ENCODE results near the gene ERO1B.

ERO1B gene

GRCh38 chr1:236176337-236177336 is 105.1 kb downstream of the ERO1B start:
- no peak for DNase-seq

DNA sequence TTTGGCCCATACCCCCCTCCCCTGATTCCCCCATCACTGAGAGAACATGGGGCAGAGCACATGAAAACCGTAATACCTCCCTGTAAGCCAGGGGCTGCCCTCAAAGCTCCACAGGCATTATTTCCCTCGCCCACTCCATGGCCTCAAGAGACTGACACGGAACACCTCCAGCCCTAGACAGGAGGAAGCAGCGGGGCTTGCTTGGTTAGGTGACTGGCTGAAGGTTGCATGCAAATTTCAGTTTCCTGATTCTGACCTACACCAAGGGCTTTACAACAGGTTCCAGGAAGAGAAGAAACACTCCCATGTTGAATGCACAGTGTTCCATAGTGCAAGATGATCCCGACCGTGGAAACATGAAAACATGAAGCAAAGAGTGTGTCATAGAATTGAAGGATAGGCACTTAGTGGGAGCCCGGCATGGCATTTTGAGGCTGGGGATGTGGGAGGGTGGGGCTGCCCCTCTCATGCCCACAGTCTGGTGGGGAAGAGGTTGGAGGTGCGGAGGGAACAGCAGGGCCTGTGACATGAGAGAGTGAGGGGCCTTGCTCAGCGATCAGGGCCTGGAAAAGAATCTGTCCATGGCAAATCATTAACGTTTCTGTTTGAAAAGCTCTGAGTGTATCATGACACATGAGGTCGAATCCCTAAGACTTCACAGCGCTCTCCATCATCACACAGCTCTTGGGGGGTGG is 106.0 kb downstream of the ERO1B start:
- no peak for DNase-seq

DNA sequence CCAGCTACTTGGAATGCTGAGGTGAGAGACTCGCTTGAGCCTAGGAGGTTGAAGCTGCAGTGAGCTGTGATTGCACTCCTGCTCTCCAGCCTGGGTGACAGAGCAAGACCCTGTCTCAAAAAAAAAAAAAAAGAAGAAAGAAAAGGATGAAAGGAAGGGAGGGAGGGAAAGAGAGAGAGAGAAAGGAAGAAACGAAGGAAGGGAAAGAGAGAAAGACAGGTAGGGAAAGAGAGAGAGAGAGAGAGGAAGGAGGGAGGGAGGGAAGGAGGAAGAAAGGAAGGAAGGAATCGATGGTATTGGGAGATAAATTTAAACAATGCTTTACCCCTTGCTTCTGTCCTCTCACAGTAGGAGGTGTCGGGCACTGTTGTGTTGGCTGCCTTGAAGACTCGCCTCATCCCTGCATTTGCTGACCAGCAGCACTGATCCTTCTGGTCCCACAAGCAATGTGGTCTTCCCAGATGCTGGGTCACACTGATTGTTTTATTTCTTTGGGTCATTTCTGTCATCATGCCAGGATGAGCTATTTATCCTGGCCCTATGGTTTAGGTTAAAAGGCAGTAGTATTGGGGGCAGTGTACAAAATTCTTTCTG is 108.5 kb downstream of the ERO1B start:
- DNase-seq: no peak

DNA sequence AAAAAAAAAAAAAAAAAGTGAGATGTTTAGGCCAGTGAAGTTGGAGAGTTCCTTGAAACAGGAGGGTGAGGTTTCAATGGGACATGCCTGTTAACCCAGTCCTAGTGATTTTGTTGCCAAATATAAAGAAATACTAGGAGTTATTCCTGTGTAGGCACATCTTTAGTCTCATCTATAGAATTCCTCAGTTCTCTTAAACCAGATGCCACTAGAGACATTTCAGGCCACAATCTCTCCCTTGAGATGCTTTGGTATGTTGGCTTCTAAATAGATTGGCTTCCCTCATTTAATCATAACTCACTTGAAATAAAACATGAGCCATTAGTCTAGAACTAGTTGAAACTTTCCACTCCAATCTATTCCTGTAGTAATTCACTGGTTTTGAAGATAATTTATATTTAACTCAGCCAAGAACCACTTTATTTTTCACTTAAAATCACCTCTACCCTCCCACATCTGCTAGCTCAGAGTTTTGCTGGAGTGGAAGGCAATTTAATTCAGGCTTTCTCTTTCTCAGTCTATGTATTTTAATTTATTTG is 109.6 kb downstream of the ERO1B start:
- no peak for DNase-seq

DNA sequence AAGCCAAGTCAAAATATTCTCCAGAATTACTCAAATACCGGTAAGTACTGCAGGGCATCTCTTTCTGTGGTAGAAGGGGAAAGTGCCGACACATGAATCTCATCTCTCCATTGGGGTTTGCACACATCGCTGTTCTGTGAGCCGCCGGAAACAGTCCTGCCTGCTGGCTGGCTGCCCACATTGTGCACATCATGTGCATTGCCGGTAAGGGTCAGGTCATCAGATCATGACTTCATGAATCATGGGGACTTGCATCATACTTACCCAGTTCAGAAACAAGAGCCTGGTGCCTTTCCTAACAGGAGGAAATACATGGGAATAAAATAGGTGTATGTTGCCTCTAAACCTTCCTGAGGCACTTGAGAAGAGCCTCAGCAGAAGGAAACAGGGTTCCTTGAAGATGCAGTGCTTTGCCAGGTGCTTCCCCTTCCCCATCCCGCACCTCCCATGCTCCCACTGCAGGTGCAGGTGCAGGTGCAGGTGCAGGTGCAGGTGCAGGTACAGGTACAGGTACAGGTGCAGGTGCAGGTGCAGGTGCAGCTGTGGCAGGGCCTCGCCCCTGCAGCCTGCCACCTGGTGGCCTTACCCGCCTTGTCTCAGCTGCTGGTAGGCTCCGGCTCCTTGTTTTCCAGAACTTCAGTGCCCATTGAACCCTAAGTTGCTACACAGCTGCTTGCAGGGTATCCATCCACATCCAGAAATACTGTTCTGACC is 112.9 kb downstream of the ERO1B start:
- DNase-seq: no peak

- DNase-seq: no peak
These were observed 114.2 kb downstream of the ERO1B start for GRCh38 chr1:236167578-236167977.

- DNase-seq: no peak
These were observed 114.6 kb downstream of the ERO1B start for GRCh38 chr1:236167154-236167553.

DNA sequence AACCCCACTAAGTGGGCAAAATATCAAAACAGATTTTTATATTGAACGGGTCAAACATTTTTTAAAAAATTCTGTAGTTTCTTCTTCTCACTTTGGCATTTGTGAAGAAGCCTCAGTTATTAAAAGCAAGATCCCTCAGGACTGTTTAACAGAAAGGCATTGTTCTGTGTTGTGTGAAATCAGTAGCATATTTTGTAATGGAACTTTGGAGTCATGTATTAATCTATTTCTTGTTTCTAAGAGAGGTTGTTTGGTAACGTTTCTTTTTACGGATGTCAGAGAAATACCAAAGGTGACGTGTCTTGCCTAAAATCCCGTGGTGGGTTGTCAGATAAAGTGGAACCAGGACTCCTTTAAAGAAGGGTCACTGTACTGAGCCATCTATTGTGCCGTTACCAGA is 115.7 kb downstream of the ERO1B start:
- no peak for DNase-seq

All from activated CD8-positive, alpha-beta memory T cell treated with anti-CD3 and anti-CD28 coated beads, Interleukin-2, amount 50 U/mL, for 4 hours (primary cell).